NCI-H510A (cell line): ENCODE data around the gene OPTN.
"Not testable (repeated sequence)": the region's sequence is repeated elsewhere in the genome, so short reads cannot be mapped to it uniquely, and the experiment has no call there.

Source experiments
- DNase-seq: peaks from one replicate; lab custom pipeline; 2025; lab: John Stamatoyannopoulos, UW

The OPTN gene

DNA sequence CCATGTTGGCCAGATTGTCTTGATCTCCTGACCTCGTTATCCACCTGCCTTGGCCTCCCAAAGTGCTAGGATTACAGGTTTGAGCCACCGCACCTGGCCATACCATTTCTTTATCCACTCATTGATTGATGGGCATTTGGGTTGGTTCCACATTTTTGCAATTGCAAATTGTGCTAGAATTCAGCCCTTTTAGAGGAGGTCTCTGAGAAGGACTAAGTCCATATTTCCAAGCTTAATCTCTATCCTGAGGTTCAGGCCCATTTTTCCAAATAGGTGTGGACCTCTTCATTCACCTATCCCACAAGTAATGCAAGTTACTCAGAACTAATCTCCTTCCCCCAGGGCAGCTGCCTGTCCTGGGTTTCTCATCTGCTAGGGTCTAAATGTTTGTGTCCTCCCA is 9.7 kb upstream of the OPTN start:
- DNase-seq: no peak

DNA sequence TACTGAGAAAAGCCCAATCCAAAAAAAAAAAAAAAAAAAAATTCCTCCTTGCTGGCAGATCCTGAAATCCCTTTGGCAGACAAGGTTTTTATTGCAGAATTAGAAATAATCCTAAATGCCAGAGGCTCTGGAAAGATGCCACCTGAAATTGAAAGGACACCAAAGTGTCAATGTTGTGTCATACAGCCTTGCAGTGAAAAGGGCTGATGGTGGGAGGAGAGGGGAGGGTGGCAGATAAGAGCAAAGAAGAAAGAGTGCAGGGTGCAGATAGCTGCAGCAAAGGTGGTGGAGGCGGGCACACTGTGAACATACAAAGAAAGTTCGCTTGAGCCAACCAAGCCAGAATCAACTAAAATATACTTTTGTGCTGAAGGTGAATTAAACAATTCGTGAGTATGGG is 8.2 kb upstream of the OPTN start:
- DNase-seq: no peak

DNA sequence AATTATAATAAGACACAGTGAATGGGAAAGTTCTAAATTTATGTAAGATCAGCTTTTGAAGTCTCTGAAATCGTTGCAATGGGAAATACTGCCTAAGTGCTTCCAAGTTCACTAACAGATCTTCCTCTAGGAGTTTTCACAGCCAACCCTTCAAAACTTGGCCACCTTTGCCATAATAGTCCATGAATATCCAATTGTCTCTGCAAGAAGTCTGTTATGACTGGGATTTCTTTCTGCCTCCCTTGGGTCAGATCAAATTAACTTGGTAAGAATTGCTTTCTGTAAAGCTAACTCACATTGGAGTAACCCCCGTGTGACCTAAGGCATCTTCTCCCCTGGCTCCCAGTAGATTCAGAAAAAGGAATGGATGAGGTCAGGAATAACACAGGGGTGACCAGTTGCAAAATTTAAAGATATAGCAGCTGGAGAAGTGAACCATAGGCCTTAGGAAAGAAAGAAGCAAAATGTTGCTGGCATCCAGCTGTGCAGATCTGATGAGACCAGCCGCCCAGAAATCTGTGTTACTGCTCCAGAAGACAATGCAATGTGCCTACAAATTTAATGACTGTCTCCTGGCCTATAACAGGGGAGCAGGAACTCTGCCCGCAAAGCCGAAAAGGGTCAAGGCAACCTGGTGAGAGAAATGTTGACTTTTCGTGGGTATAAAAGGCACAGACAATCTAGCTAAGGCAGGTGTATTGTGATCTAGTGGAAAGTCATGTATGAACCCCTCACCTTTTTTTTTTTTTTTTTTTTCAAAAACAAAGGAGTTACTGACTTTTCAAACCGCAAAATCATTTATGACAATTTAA is 7.5 kb upstream of the OPTN start:
- DNase-seq: no peak

DNA sequence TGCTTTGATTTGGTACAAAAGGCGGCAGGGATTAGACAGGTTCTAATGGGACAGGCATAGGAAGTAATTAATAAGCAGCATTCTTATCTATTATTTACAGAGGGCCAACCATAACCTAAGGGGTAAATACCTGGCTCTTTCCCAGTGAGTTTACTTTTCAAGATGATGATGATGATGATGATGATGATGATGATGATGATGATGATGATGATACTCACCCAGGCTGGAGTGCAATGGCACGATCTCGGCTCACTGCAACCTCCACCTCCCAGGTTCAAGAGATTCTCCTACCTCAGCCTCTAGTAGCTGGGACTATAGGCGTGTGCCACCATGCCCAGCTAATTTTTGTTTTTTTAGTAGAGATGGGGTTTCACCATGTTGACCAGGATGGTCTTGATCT is 5.9 kb upstream of the OPTN start:
- not testable (repeated sequence) for DNase-seq

DNA sequence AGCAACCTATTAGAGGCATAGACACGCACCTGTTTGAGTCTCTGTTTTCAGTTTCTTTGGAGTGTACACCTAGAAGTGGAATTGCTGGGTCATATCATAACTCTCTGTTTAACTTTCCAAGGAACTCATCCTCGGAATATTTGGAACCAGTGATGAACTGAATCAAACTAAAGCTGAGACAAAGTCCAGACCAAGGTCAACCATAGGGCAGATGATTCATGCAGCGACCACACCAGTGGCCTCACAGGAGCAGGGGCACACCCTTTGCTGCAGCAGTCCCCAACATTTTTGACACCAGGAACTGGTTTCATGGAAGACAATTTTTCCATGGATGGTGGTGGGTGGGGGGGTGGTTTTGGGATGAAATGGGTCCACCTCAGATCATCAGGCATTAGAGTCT is 4.9 kb upstream of the OPTN start:
- DNase-seq: no peak

DNA sequence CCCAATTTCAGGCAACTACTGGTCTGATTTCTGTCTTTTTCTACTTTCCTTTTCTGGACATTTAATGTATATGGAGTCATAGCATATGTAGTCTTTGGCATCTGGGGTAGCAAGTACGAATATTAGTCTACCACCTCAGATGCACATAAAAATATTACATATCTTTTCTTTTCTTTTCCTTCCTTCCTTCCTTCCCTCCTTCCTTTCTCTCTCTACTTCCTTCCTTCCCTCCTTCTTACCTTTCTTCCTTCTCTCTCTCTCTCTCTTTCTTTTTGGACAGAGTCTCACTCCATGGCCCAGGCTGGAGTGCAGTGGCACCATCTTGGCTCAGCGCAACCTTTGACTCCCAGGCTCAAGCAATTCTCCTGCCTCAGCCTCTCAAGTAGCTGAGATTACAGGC is 4.0 kb upstream of the OPTN start:
- no peak for DNase-seq

DNA sequence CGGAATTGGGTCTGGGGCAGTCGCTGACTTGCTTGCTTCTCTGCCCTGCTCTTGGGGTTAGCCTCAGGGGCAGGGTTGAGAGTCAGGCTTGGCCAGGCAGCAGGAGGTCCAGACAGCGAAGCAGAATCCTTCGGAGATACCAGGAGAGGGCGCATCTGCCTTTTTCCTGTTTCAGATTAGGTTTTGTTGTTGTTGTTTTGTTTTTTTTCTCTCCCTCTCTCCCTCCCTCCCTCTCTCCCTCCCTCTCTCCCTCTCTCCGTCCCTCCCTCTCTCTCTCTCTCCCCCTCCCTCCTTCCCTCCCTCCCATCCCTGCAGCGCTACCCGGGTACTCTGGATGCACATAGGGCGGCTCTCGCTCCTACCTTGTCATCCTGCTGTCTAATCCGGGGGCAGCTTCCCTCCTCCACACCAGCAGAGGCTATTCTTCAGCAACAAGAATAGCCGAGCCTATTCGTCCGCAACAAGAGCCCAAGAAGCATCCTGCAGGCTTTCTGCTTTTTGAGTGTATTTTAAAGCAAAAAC is 758 bp upstream of the OPTN start:
- peak; percentile 60 for DNase-seq

DNA sequence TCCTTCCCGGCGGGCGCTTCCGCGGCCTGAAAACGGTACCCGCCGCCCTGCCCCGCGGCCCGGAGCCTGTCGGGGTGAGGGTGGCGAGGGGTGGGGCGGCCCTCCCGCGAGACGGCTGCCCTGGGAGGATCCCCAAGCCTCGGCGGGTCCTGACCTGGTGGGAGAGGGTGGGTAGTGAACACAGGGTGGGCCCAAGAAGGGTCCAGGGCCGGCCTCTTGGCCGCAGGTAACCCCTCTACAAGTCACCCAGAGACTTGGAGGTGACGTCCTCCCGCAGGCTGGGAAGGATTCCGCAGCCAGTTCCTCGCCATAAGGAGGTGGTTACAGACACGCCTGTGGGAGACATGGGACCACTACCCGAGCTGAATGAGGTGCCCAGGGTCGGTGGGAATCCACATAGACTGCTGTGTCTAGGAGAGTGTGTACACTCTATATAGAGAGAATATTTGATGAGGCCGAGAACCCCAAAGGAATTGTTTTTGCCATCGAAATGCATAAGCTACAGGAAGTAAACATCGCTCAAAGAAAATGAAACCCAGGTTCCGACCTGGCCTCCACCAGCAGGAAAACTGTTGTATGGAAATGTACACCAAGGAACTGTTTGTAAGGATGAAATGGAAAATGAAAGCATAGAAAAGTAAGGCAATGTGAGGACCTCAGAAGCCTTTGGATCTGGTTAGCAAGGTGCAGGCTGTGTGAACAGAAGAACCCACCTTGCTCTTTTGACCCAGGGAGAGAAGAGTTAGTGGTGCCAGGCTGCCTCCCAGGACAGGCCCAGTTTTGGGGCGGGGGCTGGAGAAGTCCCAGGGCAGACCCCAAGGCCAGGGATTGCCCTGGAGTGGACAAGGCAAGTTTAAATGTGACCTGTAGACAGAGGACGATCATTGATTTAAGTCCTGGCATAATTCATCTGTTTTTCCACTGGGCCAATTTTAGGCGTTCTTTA is 659 bp downstream of the OPTN start:
- no peak for DNase-seq

DNA sequence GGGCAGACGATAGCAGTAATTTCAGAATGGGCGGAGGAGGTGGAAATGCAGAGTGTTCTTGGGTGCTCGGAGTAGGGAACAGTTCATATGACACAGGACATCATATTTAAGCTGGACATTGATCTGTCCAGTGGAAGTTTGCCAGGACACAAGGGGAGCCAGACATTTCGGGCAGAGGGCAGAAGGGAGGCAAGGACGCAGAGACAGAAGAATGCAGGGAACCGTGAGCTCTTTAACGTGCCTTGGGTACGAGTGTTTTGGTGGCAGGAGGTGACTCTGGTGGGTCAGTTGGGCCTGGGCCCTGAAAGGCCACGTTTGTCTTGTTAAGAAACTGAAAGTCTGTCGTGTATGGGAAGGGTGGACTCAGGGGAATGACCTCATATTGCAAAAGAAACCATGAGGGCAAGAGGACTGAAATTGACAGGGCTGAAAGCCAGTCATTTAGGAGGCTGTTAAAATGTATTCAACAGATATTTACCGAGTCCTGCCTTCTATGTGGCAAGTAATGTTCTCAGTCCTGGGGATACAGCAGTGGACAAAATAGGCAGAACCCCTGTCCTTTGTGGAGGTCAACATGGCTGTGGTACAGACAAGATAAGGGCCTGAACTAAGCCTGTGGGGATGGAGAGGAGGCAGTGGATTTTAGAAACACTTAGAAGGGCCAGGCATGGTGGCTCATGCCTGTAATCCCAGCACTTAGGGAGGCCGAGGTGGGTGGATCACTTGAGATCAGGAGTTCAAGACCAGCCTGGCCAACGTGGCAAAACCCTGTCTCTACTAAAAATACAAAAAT is 2.2 kb downstream of the OPTN start:
- DNase-seq: no peak

DNA sequence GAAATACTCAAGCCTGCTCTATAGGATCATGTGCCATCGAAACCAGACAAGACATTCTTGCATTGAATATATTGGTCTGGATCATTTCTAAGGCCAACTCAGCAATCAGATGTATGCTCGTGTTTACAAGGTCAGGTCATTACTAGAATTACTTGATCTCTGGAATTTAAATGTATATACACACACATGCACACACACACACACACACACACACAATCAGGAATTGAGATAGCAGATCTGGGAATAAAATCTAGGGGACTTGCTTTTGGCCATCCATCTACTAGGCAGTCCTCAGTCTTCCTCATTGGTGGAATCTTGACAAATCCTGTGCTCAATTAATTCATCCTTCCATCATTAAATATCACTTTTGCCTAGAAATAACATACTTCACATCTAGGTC is 3.6 kb downstream of the OPTN start:
- DNase-seq: no peak

DNA sequence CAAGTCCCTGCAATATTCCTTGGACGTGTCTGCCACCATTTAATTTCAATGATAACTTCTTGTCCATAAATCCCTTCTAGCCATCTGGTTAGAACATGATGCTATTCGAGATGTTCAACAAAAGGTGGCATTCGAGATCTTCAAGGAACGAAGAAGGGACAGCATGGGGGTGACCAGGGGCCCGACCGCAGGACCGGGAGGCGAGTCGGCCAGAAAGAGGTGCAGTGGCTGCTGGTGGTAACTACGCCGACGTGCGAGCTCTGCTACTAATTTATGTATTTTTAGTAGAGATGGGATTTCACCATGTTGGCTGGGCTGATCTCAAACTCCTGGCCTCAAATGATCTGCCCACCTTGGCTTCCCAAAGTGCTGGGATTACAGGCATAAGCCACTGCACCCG is 4.7 kb downstream of the OPTN start:
- no peak for DNase-seq

DNA sequence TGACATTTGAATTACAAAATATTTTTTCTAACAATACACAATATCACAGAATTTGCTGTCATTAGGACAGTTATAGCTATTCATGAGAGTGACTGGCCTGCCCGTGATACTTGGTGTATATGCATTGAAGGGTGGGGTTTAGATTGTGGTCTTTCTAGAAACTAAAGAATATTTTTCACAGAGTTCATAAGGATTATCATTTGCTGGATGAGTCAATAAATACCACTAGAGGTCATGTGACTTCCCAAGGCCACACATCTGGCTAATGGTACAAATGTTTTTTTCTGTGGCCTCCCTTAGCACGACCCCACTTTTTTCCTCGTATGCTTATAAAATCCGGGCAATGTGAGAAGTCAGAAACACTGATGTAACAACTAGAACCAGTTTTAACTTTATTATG is 5.2 kb downstream of the OPTN start:
- no peak for DNase-seq

DNA sequence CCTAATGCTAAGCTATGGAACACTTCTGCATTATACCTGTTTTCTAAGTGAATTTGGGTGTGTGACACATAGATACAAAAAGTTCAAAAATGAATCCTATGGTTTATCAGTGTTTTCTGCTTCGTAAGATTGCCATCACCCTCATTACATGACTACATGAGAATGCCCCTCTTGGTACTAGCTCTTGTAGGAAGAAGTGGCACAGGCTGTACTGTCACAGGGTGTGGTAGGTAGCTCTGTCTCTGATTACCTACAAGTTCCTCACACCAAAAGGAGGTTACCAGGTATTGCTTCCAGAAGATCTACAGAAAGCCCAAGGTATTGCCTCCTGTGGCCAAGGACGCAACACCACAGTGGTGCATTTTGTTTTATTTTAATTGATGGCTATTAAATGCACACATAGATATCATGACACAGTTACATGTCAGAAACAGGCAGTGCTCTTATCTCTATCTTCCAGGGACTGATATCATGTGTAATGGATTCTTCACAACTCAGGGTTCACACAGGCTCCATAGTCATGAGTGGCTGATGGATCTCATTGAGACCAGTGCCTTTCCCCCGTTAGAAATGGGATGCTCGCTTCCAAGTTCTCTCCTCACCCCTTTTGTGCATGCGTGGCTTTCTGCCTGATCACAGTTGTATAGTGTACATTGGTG is 6.6 kb downstream of the OPTN start:
- no peak for DNase-seq

DNA sequence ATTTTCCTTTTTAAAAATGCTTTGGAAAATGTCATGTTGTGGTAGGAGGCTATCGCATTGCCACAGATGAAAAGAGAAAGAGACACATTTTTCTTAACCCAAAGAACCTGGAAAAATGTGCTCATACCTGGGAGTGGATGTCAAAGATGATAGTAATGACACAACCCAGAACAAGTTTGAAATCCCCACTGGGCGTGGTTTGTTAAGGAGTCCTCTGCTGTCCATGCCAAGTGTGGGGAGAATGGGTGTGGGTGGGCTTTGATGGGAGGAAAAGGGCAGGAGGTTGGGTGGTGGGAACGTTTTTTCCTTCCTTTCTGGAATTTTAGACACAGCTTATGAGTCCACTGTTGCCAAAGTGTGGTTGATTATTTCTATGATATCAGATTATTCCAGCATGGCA is 10.9 kb downstream of the OPTN start:
- DNase-seq: no peak

DNA sequence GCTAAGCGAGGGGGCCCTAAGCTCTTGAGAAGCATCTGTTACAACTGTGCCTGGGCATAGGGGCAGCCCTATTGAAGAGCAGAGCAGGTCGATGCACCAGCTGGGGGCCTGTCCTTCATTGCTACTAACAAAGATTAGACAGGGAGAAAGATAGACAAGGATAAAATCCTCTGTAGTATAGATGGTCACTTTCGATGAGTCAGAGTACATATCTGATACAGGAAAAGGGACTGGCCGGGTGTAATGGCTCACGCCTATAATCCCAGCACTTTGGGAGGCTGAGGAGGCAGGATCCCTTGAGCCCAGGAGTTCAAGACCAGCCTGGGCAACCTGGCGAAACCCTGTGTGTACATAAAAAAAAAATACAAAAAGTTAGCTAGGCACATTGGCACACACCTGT is 13.6 kb downstream of the OPTN start:
- DNase-seq: no peak

DNA sequence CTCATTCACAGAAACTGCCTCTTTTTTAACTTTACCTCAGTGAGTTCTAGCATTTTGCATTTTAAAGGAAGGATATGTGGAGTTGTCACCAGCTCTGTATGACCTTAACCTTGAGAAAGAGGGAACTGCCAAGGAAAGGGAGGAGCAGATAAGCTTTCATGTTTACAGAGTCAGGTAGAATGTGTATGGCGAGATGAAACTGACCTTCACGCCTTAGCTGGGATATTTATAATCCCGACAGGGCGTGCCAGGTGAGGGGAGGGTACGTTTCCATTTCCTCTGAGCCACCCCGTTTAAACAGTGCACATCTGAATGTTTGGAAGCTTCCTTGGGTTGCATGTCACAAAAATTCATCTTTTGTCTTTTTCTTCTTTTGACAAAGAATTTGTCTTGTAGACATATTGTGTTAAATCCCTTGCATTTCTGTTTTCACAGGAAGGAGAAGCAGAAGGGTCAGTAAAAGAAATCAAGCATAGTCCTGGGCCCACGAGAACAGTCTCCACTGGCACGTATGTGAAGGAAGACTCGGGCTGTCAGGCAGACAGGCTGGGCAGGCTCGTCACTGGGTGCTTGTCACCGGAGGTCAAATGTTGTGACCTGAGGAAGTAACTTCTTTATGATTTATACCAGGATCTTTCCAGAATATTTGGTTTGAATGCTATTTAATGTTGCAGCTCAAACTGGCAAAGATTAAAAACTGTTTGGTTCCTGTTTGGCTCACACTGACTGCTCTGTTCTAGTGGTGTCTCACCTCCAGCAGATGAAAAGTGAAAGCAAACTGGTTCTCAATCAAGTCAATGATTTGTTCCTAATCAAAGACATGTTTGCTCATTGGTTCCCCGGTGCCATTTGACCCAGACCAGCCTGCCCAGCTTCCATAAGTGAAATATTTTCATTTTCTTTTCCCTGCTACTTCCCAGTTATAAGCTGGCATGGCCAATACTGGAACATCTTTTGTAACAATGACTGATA is 16.2 kb downstream of the OPTN start:
- no peak for DNase-seq

DNA sequence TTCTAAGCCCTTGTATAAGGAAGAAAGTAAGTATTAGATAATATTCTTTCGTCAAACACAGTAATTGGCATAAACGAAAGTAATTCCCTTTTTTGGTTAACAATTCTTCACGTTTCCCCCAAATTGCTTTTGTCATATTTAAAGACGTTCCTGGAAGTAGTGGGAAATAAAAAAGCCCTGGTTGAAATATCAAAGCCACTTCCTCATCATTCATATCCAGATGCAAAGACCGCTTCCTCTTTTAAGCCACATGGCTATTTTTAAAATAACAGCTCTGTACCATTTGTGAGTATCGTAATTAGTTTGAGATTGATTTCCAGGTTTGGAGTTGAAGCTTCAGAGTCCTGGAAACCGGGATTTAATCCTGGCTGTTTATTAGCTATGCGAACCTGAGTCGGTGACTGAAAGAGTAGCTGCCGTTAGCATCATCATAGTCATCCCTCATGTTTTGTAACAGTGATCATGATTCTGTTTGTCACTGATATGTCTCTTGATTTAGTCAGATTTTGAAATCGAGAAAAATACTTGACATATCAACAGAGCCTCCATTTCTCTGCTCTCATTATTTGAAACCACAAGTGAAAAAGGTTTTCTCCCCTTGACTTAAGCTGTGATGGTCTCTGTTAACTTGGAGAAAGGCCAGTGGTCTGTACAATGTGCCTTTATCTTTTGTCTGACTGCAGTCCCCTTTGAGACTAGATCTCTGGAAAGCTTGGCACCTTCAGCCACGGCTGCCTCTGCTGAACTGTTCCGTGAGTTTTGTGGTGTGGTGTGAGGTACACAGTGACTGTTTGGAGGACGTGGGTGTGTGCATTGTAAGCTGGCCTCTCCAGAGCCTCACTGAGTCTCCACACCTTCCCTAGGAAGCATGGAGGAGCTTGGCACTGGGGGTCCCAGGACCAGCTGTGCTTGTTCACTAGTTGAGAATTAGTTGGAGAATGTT is 18.1 kb downstream of the OPTN start:
- no peak for DNase-seq

DNA sequence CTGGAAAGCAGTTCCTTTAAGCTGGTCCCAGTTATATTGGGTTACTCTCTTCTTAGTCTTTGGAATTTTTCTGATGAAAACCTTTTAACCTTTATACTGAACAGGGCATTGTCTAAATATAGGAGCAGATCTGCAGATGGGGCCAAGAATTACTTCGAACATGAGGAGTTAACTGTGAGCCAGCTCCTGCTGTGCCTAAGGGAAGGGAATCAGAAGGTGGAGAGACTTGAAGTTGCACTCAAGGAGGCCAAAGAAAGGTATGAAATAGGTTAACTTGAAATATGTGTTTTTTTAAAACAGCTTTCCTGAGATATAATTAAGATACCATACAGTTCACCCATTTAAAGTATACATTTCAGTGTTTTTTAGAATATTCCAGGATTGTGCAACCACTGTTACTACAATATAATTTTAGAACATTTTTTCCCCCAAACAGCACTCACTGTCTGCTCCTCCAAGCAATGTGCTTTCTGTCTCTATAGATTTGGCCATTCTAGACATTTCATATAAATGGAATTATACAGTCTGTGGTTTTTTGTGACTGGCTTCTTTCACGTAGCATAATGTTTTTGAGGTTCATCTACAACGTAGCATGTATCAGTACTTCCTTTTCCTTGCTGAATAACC is 18.9 kb downstream of the OPTN start:
- DNase-seq: no peak
